HG03175 (cell line): ENCODE results near the gene SP6.
A peak's percentile ranks its signal among the peaks of the same experiment; 100 is the strongest.

ENCODE experiments used
- ATAC-seq: cut with Tn5 transposase; IDR thresholded peaks from one replicate; pipeline ENCODE4 v1.9.1; 2021; ENCODE audit warnings: mild to moderate bottlenecking, moderate library complexity; ENCODE audit not compliant: unreplicated experiment

Gene SP6

GRCh38 chr17:47850692-47851573, at the start of gene SP6:
SP6 (minus strand) TSS chr17:47851163; CDS start chr17:47848429, 2,734 bp downstream.
- no peak for ATAC-seq

GRCh38 chr17:47899643-47900042, 48.7 kb upstream of the SP6 start:
- no peak for ATAC-seq

- no peak for ATAC-seq
These were observed 47.3 kb upstream of the SP6 start for GRCh38 chr17:47898241-47898640.

GRCh38 chr17:47897561-47897960, 46.6 kb upstream of the SP6 start:
- ATAC-seq, result no peak

GRCh38 chr17:47896672-47897490, 45.9 kb upstream of the SP6 start:
- ATAC-seq, result no peak

- peak; percentile 91 for ATAC-seq
These were observed 45.1 kb upstream of the SP6 start, which contains the start of gene SP2 for GRCh38 chr17:47895856-47896671. SP2 (plus strand) TSS chr17:47896236; CDS start chr17:47896287, 51 bp downstream.

GRCh38 chr17:47895347-47895855, 44.4 kb upstream of the SP6 start:
- ATAC-seq, result no peak

- ATAC-seq, result no peak
These were observed 43.8 kb upstream of the SP6 start for GRCh38 chr17:47894498-47895346.

GRCh38 chr17:47891545-47892088, 40.7 kb upstream of the SP6 start:
- ATAC-seq, result no peak

GRCh38 chr17:47889734-47890529, 39.0 kb upstream of the SP6 start:
- peak; percentile 78 for ATAC-seq

GRCh38 chr17:47888293-47888692, 37.3 kb upstream of the SP6 start:
- ATAC-seq, result no peak

- no peak for ATAC-seq
These were observed 34.2 kb upstream of the SP6 start for GRCh38 chr17:47884905-47885730.

- no peak for ATAC-seq
These were observed 33.4 kb upstream of the SP6 start for GRCh38 chr17:47884427-47884740.

GRCh38 chr17:47883589-47884426, 32.8 kb upstream of the SP6 start:
- ATAC-seq, result no peak

GRCh38 chr17:47882695-47883588, 32.0 kb upstream of the SP6 start:
- no peak for ATAC-seq

- ATAC-seq, result no peak
These were observed 31.3 kb upstream of the SP6 start for GRCh38 chr17:47882247-47882646.
